Vagina (tissue), 2 donors: ENCODE data around the gene AKT1S1. TPM values are rescaled to one million over a fixed set of nuclear protein-coding genes. Genes with fewer than 3 reads are reported as not detected.

Experiments
- DNase-seq, 2 donors: peaks; one replicate each; pipeline ENCODE4 v3.0.0-alpha.2; 2017; ENCODE audit errors: extremely low spot score in 2 of 2
- H3K27ac ChIP-seq: fragments of 200-600 bp; sonication (generic); one replicate; pipeline ENCODE4 v1.5.1; 2019
- H3K27me3 ChIP-seq: fragments of 200-600 bp; sonication (generic); one replicate; pipeline ENCODE4 v1.5.1; 2019
- H3K36me3 ChIP-seq, 2 donors: fragments of 200-600 bp; sonication (generic); one replicate each; pipeline ENCODE4 v1.5.1; 2017 to 2019
- H3K4me1 ChIP-seq: fragments of 200-600 bp; sonication (generic); one replicate; pipeline ENCODE4 v1.5.1; 2019
- H3K4me3 ChIP-seq, 2 donors: fragments of 200-600 bp; sonication (generic); 1 replicate in 1 of 2; 2 replicates in 1 of 2; pipeline ENCODE4 v1.5.1; 2016 to 2019
- H3K9me3 ChIP-seq: fragments of 200-600 bp; sonication (generic); one replicate; pipeline ENCODE4 v1.5.1; 2019
- POLR2A ChIP-seq, 2 donors: fragments of 450-650 bp; IDR thresholded peaks; one replicate each; pipeline ENCODE4 v1.6.1; 2017; ENCODE audit warnings: antibody characterized with exemption in 2 of 2, mild to moderate bottlenecking in 2 of 2, moderate library complexity in 2 of 2
- POLR2AphosphoS5 ChIP-seq, 2 donors: sonication (generic); formaldehyde crosslinking; IDR thresholded peaks; one replicate each; pipeline ENCODE4 v1.9.0; 2017; ENCODE audit warnings: antibody characterized with exemption in 2 of 2, mild to moderate bottlenecking in 2 of 2, low read depth in 1 of 2; ENCODE audit not compliant: insufficient read depth in 1 of 2
- intact Hi-C: fragments of 100-400 bp; cut with DNase I; formaldehyde crosslinking; loops from one replicate; pipeline ENCODE4 v1.15.1; 2023
- total RNA-seq: library from RNA; depleted of rRNA; stranded (reverse); fragments of >200 nt; gene quantifications from one replicate; pipeline ENCODE4 v1.2.3, GENCODE V29; 2016
- TF ChIP-seq, protein P1 (sequence below), 3 experiments: fragments of 450-650 bp in 2 of 3; fragments of 200-600 bp in 1 of 3; sonication (generic) in 1 of 3; IDR thresholded peaks; one replicate each; pipeline ENCODE4 v1.5.1; 2017 to 2019; ENCODE audit warnings: antibody characterized with exemption in 3 of 3, mild to moderate bottlenecking in 2 of 3, moderate library complexity in 2 of 3

Gene AKT1S1
- total RNA-seq, 1 donor from 2014 or later, result 16.9 TPM

DNA sequence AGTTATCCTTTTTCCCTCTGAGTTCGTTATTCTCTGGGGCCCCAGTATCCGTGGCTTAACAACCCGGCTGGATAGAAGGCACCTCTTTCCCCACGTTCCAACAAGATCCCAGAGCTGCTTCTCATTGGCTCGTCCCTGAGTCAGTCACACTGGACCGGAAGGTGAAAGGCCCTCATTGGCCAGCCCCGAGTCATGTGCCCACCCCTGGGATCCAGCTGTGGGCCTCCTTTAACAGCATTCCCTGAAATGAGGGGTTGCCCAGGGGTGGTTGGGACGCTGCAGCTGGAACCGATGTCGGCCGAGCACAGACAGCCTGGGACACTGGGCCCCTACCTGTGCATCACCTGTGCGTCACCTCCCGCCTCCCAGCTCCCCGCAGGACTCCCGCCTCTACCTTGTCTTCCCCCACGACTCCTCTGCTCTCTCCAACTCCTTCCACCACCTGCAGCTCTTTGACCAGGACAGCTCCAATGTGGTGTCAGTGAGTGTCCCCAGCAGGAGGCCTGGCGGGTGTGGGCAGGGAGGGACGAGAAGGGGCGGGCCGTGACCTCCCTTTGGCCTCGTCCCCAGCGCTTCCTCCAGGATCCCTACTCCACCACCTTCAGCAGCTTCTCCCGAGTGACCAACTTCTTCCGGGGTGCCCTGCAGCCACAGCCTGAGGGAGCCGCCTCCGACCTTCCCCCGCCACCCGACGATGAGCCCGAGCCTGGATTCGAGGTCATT lies 4.7 kb upstream of the AKT1S1 start:
- intact Hi-C loops, result no loop called here
- peaks cover 4 to 57% of the 10 kb centered on the region in 2 donors for H3K36me3 ChIP-seq
- TF ChIP-seq, protein P1, sequence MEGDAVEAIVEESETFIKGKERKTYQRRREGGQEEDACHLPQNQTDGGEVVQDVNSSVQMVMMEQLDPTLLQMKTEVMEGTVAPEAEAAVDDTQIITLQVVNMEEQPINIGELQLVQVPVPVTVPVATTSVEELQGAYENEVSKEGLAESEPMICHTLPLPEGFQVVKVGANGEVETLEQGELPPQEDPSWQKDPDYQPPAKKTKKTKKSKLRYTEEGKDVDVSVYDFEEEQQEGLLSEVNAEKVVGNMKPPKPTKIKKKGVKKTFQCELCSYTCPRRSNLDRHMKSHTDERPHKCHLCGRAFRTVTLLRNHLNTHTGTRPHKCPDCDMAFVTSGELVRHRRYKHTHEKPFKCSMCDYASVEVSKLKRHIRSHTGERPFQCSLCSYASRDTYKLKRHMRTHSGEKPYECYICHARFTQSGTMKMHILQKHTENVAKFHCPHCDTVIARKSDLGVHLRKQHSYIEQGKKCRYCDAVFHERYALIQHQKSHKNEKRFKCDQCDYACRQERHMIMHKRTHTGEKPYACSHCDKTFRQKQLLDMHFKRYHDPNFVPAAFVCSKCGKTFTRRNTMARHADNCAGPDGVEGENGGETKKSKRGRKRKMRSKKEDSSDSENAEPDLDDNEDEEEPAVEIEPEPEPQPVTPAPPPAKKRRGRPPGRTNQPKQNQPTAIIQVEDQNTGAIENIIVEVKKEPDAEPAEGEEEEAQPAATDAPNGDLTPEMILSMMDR (IDR thresholded peaks at IDR 0.05), result no peak
- TF ChIP-seq POLR2AphosphoS5 (IDR thresholded peaks at IDR 0.05; ENCODE audit: insufficient read depth in 1 of 2, low read depth in 1 of 2) (no peak), POLR2A (IDR thresholded peaks at IDR 0.05) (no peak)
- no peak overlapping the region for H3K27ac ChIP-seq
- H3K4me3 ChIP-seq, result no peak overlapping the region
- H3K27me3 ChIP-seq, result no peaks in the 10 kb centered on the region
- no peak for DNase-seq
- H3K9me3 ChIP-seq, result no peaks in the 10 kb centered on the region
- H3K4me1 ChIP-seq, result peaks cover 13% of the 10 kb centered on the region

DNA sequence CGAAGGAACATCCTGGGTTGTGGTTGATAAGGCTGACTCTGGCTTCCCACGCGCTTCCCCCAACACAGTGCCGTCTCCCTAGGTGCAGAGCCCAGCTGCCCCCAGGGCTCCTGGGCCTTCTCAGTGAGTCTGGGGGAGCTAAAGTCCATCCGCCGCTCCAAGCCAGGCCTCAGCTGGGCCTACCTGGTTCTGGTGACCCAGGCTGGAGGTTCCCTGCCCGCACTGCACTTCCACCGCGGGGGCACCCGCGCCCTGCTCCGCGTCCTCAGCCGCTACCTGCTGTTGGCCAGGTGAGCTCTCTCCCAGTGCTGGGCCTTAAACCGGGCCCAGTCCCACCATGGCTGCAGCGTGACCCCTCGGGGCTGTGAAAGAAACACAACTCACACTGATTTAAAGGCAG lies 4.0 kb upstream of the AKT1S1 start:
- no peaks in the 10 kb centered on the region for H3K9me3 ChIP-seq
- peaks cover 13% of the 10 kb centered on the region for H3K4me1 ChIP-seq
- no peak overlapping the region for H3K27ac ChIP-seq
- no peak for DNase-seq
- no peak for TF ChIP-seq POLR2AphosphoS5 (IDR thresholded peaks at IDR 0.05; ENCODE audit: insufficient read depth in 1 of 2, low read depth in 1 of 2)
- no peak for TF ChIP-seq POLR2A (IDR thresholded peaks at IDR 0.05)
- TF ChIP-seq, protein P1 (IDR thresholded peaks at IDR 0.05), result no peak
- no peaks in the 10 kb centered on the region for H3K27me3 ChIP-seq
- H3K4me3 ChIP-seq, result no peak overlapping the region
- H3K36me3 ChIP-seq, result peaks cover 4 to 57% of the 10 kb centered on the region in 2 donors
- intact Hi-C loops, result no loop called here

DNA sequence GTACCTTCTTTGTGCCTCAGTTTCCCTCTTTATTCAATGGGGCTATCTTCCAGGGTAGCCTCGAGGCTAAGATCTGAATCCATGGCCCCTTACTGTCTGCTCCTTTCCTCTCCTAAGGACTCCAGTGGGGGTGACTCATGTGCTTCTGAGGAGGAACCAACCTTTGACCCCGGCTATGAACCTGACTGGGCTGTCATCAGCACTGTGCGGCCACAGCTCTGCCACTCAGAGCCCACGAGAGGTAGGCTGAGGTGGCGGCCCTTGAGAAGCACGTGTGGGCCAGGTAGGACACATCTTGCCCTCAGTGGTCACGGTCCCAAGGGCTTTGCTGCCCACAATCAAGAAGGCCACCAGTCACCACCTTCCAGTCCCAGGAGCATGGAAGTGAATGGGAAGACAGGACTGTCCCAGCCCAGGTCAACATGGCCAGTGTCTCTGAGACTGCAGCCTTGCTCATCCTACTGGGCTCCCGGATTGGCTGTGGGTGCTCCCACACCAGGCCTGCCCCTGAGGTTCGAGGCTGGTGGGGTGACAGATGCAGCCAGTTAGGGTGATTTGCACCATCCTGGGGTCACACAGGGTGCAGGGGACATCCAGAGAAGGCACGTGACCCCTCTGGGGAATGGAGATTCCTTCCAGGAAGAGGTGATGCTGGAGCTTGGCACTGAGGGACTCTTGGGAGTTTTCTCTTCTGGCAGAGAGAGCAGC lies 3.2 kb upstream of the AKT1S1 start:
- Histone ChIP-seq H3K27ac (no peak overlapping the region), H3K9me3 (no peaks in the 10 kb centered on the region), H3K4me3 (no peak overlapping the region), H3K4me1 (peaks cover 20% of the 10 kb centered on the region), H3K27me3 (no peaks in the 10 kb centered on the region), H3K36me3 (peaks cover 4 to 57% of the 10 kb centered on the region in 2 donors)
- no peak for DNase-seq
- TF ChIP-seq, protein P1 (IDR thresholded peaks at IDR 0.05), result no peak
- TF ChIP-seq POLR2A (IDR thresholded peaks at IDR 0.05) (no peak), POLR2AphosphoS5 (IDR thresholded peaks at IDR 0.05; ENCODE audit: insufficient read depth in 1 of 2, low read depth in 1 of 2) (no peak)
- intact Hi-C loops, result no loop called here

DNA sequence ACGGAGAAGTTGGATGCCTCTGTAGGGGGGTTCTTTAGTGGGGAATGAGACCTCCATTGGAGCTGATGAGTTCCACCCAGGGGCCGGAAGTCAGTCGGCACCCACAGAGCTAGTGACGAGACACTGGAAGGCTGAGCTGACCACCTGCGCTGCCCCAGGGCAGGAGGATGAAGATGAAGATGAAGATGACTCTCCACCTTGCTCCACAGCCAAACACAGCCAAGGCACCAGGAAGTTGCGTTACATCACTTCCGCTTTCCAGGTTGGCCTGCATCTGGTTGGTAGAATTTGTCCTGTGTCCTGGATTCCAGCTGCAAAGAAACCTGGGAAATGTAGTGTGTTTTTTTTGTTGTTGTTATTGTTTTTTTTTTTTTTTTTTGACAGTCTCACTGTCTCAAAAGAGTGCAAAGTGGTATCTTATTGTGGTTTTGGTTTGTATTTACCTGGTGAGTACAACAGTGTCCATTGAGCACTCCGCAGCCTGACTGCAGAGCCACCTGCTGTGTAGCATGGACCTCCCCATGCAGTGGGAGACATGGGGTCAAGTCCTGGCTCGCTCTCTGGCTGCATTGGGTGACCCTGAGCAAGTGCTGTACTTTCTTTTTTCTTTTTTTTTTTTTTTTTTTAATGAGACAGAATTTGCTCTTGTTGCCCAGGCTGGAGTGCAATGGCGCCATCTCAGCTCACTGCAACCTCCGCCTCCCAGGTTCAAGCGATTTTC lies 2.2 kb upstream of the AKT1S1 start:
- H3K27ac ChIP-seq, result no peak overlapping the region
- H3K36me3 ChIP-seq, result peaks cover 2 to 54% of the 10 kb centered on the region in 2 donors
- no peak for DNase-seq
- no peaks in the 10 kb centered on the region for H3K27me3 ChIP-seq
- TF ChIP-seq POLR2AphosphoS5 (IDR thresholded peaks at IDR 0.05; ENCODE audit: insufficient read depth in 1 of 2, low read depth in 1 of 2) (no peak), POLR2A (IDR thresholded peaks at IDR 0.05) (no peak)
- TF ChIP-seq, protein P1 (IDR thresholded peaks at IDR 0.05), result no peak
- no peaks in the 10 kb centered on the region for H3K9me3 ChIP-seq
- H3K4me1 ChIP-seq, result peaks cover 30% of the 10 kb centered on the region
- no peak overlapping the region for H3K4me3 ChIP-seq
- intact Hi-C loops, result loop anchor here (5.0 kb wide), 1 partner anchor 112 kb away; the partner anchor contains the start of gene AP2A1
